ENCODE data around the gene RNF38. TPM values are rescaled to one million over a fixed set of nuclear protein-coding genes. Genes with fewer than 3 reads are reported as not detected.
"Not testable (repeated sequence)": the region's sequence is repeated elsewhere in the genome, so short reads cannot be mapped to it uniquely, and the experiment has no call there.

Gene RNF38
- total RNA-seq, 4 donors from 2014 or later: 36.9 to 61.4 (median 41.9) TPM

GRCh38 chr9:36400332-36401163 is 479 bp upstream of the RNF38 start:
- DNase-seq: peak; percentile 88 to 89
- Histone ChIP-seq H3K27me3 (no peaks in the 10 kb centered on the region), H3K9me3 (no peaks in the 10 kb centered on the region), H3K4me3 (replicated peaks in 1 of 3) (peak overlapping the region; percentile 39 to 75 (median 45)), H3K27ac (peak overlapping the region; percentile 84 to 90 (median 89)), H3K36me3 (no peaks in the 10 kb centered on the region), H3K4me1 (peaks cover 32 to 37% of the 10 kb centered on the region in 2 donors)
- intact Hi-C loops (cut with DNase I): loop anchor here (10.0 kb wide), 1 partner anchor 84 kb away; no protein-coding TSS in a partner anchor
- TF ChIP-seq CTCF (IDR thresholded peaks at IDR 0.05) (peak in 1 of 6 experiments; percentile 8), POLR2A (IDR thresholded peaks at IDR 0.05) (peak in 1 of 2 donors; percentile 65)
- 0% methylated on average over 5 of the region's 111 CpGs; no CpG with 5 or more reads in 1 of the 2 donors for WGBS, 2 donors

GRCh38 chr9:36398745-36399144 is 1.3 kb downstream of the RNF38 start:
- H3K36me3 ChIP-seq: no peaks in the 10 kb centered on the region
- peaks cover 32 to 41% of the 10 kb centered on the region in 2 donors for H3K4me1 ChIP-seq
- TF ChIP-seq POLR2A (IDR thresholded peaks at IDR 0.05) (no peak), CTCF (IDR thresholded peaks at IDR 0.05) (no peak)
- no peak overlapping the region for H3K4me3 ChIP-seq (replicated peaks in 1 of 3)
- no peaks in the 10 kb centered on the region for H3K9me3 ChIP-seq
- intact Hi-C loops (cut with DNase I): no loop called here
- H3K27ac ChIP-seq: no peak overlapping the region
- no peak for DNase-seq
- H3K27me3 ChIP-seq: no peaks in the 10 kb centered on the region

- no peak overlapping the region for H3K27ac ChIP-seq
- peaks cover 24 to 37% of the 10 kb centered on the region in 2 donors for H3K4me1 ChIP-seq
- no peaks in the 10 kb centered on the region for H3K9me3 ChIP-seq
- H3K36me3 ChIP-seq: no peaks in the 10 kb centered on the region
- no peak for DNase-seq
- no peaks in the 10 kb centered on the region for H3K27me3 ChIP-seq
- H3K4me3 ChIP-seq (replicated peaks in 1 of 3): no peak overlapping the region
- intact Hi-C loops (cut with DNase I): no loop called here
- 94% methylated on average over 9 of the region's 9 CpGs for WGBS, 2 donors
- TF ChIP-seq POLR2A (IDR thresholded peaks at IDR 0.05) (no peak), CTCF (IDR thresholded peaks at IDR 0.05) (no peak)
Measured at GRCh38 chr9:36396985-36397384, 3.1 kb downstream of the RNF38 start.

GRCh38 chr9:36392489-36392888 is 7.6 kb downstream of the RNF38 start:
- Histone ChIP-seq H3K36me3 (no peaks in the 10 kb centered on the region), H3K4me3 (replicated peaks in 1 of 3) (no peak overlapping the region), H3K4me1 (peaks cover 26 to 32% of the 10 kb centered on the region in 2 donors), H3K27me3 (no peaks in the 10 kb centered on the region), H3K9me3 (no peaks in the 10 kb centered on the region), H3K27ac (peak overlapping the region in 1 of 3 donors; percentile 37)
- intact Hi-C loops (cut with DNase I): no loop called here
- DNase-seq: no peak
- TF ChIP-seq POLR2A (IDR thresholded peaks at IDR 0.05): no peak
- no peak for TF ChIP-seq CTCF (IDR thresholded peaks at IDR 0.05)
- 87 to 93% methylated on average over 1 of the region's 1 CpG for WGBS, 2 donors

DNA sequence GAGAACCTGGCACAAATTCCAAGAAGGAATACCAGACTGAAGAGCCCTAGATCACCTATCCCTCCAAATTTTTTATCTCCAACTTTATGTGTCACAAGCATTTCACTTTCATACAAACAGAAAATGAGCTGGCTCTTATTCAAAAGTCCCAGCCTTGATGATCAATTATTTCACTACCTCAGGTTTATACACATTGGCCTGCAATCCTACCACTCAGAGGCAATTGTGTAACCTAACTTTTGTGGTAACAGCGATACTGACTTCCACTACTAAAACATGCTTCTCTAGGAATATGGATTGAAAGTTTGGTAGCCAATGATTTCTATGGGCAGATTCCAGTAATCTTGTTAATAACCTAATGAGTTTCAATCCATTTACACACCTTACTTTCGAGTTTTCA is 10.5 kb downstream of the RNF38 start:
- Histone ChIP-seq H3K9me3 (no peaks in the 10 kb centered on the region), H3K27me3 (no peaks in the 10 kb centered on the region), H3K4me3 (replicated peaks in 1 of 3) (no peak overlapping the region), H3K4me1 (peaks cover 26 to 28% of the 10 kb centered on the region in 2 donors), H3K36me3 (no peaks in the 10 kb centered on the region), H3K27ac (no peak overlapping the region)
- TF ChIP-seq CTCF (IDR thresholded peaks at IDR 0.05) (no peak), POLR2A (IDR thresholded peaks at IDR 0.05) (no peak)
- intact Hi-C loops (cut with DNase I): no loop called here
- 87 to 90% methylated on average over 2 of the region's 2 CpGs for WGBS, 2 donors
- no peak for DNase-seq

DNA sequence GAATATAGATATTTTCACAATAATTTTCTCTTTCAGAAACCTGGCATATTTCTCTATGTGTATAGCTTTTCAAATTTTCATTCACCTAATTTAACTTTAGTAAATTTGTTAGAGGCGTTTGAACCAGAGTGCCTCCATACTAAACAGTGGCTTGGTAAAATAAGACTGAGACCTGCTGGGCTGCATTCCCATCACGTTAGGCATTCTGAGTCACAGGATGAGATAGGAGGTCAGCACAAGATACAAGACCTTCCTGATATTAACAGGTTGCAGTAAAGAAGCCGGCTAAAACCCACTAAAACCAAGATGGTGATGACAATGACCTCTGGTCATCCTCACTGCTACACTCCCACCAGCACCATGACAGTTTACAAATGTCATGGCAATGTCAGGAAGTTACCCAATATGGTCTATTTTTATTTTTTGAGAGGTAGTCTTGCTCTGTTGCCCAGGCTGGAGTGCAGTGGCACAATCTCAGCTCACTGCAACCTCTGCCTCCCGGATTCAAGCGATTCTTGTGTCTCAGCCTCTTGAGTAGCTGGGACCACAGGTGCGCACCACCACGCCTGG is 13.6 kb downstream of the RNF38 start:
- peaks cover 29% of the 10 kb centered on the region in 2 donors for H3K4me1 ChIP-seq

More for the DNA sequence above, 13.6 kb downstream of the RNF38 start:
- H3K9me3 ChIP-seq; DNase-seq; H3K36me3 ChIP-seq; H3K27me3 ChIP-seq; H3K4me3 ChIP-seq (replicated peaks in 1 of 3); intact Hi-C loops (cut with DNase I); H3K27ac ChIP-seq: not testable (repeated sequence)
- WGBS, 2 donors: 82 to 93% methylated on average over 7 of the region's 7 CpGs
